Activated naive CD4-positive, alpha-beta T cell treated with anti-CD3 and anti-CD28 coated beads, Interleukin-2, amount 50 U/mL, for 72 hours (primary cell): Measurements from ENCODE around the gene FRMD5. TPM values are rescaled to one million over a fixed set of nuclear protein-coding genes. Genes with fewer than 3 reads are reported as not detected.
"Not testable (repeated sequence)": the region's sequence is repeated elsewhere in the genome, so short reads cannot be mapped to it uniquely, and the experiment has no call there.

ENCODE experiments used
- ATAC-seq, 2 donors: fragments of 150-1000 bp; cut with Tn5 transposase; 2 replicates each; pipeline ENCODE4 v1.10.0; 2021; ENCODE audit warnings: mild to moderate bottlenecking in 2 of 2, moderate library complexity in 2 of 2
- DNase-seq, 2 donors: peaks; one replicate each; pipeline ENCODE4 v3.0.0; 2021 to 2022; ENCODE audit warnings: low spot score in 2 of 2
- H3K27ac Mint-ChIP-seq, 2 donors: one replicate each; pipeline ENCODE4 v1.8.0; 2022; ENCODE audit warnings: mild to moderate bottlenecking in 2 of 2, mixed read lengths in 2 of 2
- H3K36me3 Mint-ChIP-seq, 2 donors: one replicate each; pipeline ENCODE4 v1.8.0; 2022; ENCODE audit warnings: mixed read lengths in 2 of 2
- H3K9me3 Mint-ChIP-seq, 2 donors: one replicate each; pipeline ENCODE4 v1.8.0; 2022; ENCODE audit warnings: mixed read lengths in 2 of 2
- total RNA-seq, 2 donors: library from RNA; stranded (reverse); gene quantifications; one replicate each; pipeline ENCODE4 v1.2.3, GENCODE V29; 2022

FRMD5 gene
- total RNA-seq, 2 donors from 2014 or later: 0.93 to 2.8 TPM

GRCh38 chr15:43886558-43886957 is 308.5 kb downstream of the FRMD5 start:
- Mint-ChIP-seq H3K9me3 (no peaks in the 10 kb centered on the region), H3K36me3 (peaks cover 9 to 21% of the 10 kb centered on the region in 2 donors), H3K27ac (no peak overlapping the region)
- no peak for DNase-seq
- ATAC-seq: no peak

- ATAC-seq: no peak
- peak overlapping the region in 1 of 2 donors; percentile 51 for H3K27ac Mint-ChIP-seq
- H3K36me3 Mint-ChIP-seq: peaks cover 16 to 22% of the 10 kb centered on the region in 2 donors
- no peaks in the 10 kb centered on the region for H3K9me3 Mint-ChIP-seq
- DNase-seq: no peak
These were observed 311.5 kb downstream of the FRMD5 start for GRCh38 chr15:43883571-43883970.

GRCh38 chr15:43881944-43882343 is 313.1 kb downstream of the FRMD5 start:
- Mint-ChIP-seq H3K9me3 (no peaks in the 10 kb centered on the region), H3K36me3 (peaks cover 19 to 22% of the 10 kb centered on the region in 2 donors), H3K27ac (no peak overlapping the region)
- DNase-seq: no peak
- ATAC-seq: no peak

- ATAC-seq (no peak), DNase-seq (no peak)
- Mint-ChIP-seq H3K27ac (no peak overlapping the region), H3K36me3 (peaks cover 19 to 22% of the 10 kb centered on the region in 2 donors), H3K9me3 (no peaks in the 10 kb centered on the region)
These were observed 313.8 kb downstream of the FRMD5 start for GRCh38 chr15:43881245-43881644.

GRCh38 chr15:43880406-43881194 is 314.5 kb downstream of the FRMD5 start:
- Mint-ChIP-seq H3K9me3 (no peaks in the 10 kb centered on the region), H3K27ac (no peak overlapping the region), H3K36me3 (peaks cover 19 to 28% of the 10 kb centered on the region in 2 donors)
- no peak for DNase-seq
- ATAC-seq: no peak

GRCh38 chr15:43879386-43880355 is 315.4 kb downstream of the FRMD5 start:
- no peak for DNase-seq
- Mint-ChIP-seq H3K36me3 (peaks cover 19 to 25% of the 10 kb centered on the region in 2 donors), H3K27ac (no peak overlapping the region), H3K9me3 (no peaks in the 10 kb centered on the region)
- no peak for ATAC-seq

GRCh38 chr15:43878446-43878845 is 316.6 kb downstream of the FRMD5 start:
- ATAC-seq (no peak), DNase-seq (no peak)
- Mint-ChIP-seq H3K36me3 (peaks cover 18% of the 10 kb centered on the region in 2 donors), H3K27ac (no peak overlapping the region), H3K9me3 (no peaks in the 10 kb centered on the region)

- Mint-ChIP-seq H3K9me3 (no peaks in the 10 kb centered on the region), H3K36me3 (peaks cover 22 to 27% of the 10 kb centered on the region in 2 donors), H3K27ac (peak overlapping the region in 1 of 2 donors; percentile 49)
- DNase-seq (no peak), ATAC-seq (no peak)
These were observed 317.7 kb downstream of the FRMD5 start for GRCh38 chr15:43877371-43877770.

GRCh38 chr15:43876872-43877271 is 318.2 kb downstream of the FRMD5 start:
- peak overlapping the region in 1 of 2 donors; percentile 49 for H3K27ac Mint-ChIP-seq
- H3K9me3 Mint-ChIP-seq: no peaks in the 10 kb centered on the region
- no peak for DNase-seq
- H3K36me3 Mint-ChIP-seq: peaks cover 21 to 28% of the 10 kb centered on the region in 2 donors
- ATAC-seq: no peak

GRCh38 chr15:43873651-43874050 is 321.4 kb downstream of the FRMD5 start:
- DNase-seq (no peak), ATAC-seq (no peak)
- Mint-ChIP-seq H3K36me3 (peaks cover 19 to 34% of the 10 kb centered on the region in 2 donors), H3K27ac (no peak overlapping the region), H3K9me3 (no peaks in the 10 kb centered on the region)

- ATAC-seq (peak; percentile 36 to 49), DNase-seq (no peak)
- Mint-ChIP-seq H3K9me3 (no peaks in the 10 kb centered on the region), H3K36me3 (peaks cover 15 to 45% of the 10 kb centered on the region in 2 donors), H3K27ac (no peak overlapping the region)
These were observed 322.6 kb downstream of the FRMD5 start for GRCh38 chr15:43872416-43873020.

GRCh38 chr15:43871835-43872234 is 323.2 kb downstream of the FRMD5 start:
- no peak overlapping the region for H3K27ac Mint-ChIP-seq

GRCh38 chr15:43868406-43868805 is 326.7 kb downstream of the FRMD5 start:
- Mint-ChIP-seq H3K27ac (no peak overlapping the region), H3K9me3 (no peaks in the 10 kb centered on the region), H3K36me3 (peaks cover 10 to 34% of the 10 kb centered on the region in 2 donors)
- DNase-seq (no peak), ATAC-seq (no peak)

More at GRCh38 chr15:43871835-43872234, 323.2 kb downstream of the FRMD5 start:
- H3K36me3 Mint-ChIP-seq: peaks cover 15 to 45% of the 10 kb centered on the region in 2 donors
- H3K9me3 Mint-ChIP-seq: no peaks in the 10 kb centered on the region
- DNase-seq (no peak), ATAC-seq (no peak)

- DNase-seq: no peak
- Mint-ChIP-seq H3K27ac (no peak overlapping the region), H3K9me3 (no peaks in the 10 kb centered on the region), H3K36me3 (peaks cover 7 to 22% of the 10 kb centered on the region in 2 donors)
- ATAC-seq: no peak
These were observed 328.0 kb downstream of the FRMD5 start for GRCh38 chr15:43867096-43867495.

- H3K27ac Mint-ChIP-seq, H3K9me3 Mint-ChIP-seq, DNase-seq, ATAC-seq: not testable (repeated sequence)
- peaks cover 7 to 22% of the 10 kb centered on the region in 2 donors for H3K36me3 Mint-ChIP-seq
These were observed 328.4 kb downstream of the FRMD5 start for GRCh38 chr15:43866636-43867035.

- Mint-ChIP-seq H3K9me3 (no peaks in the 10 kb centered on the region), H3K36me3 (peaks cover 12 to 18% of the 10 kb centered on the region in 2 donors), H3K27ac (no peak overlapping the region)
- ATAC-seq (no peak), DNase-seq (no peak)
These were observed 335.5 kb downstream of the FRMD5 start for GRCh38 chr15:43859546-43859945.
